Measurements from ENCODE around the gene ANAPC2. TPM values are rescaled to one million over a fixed set of nuclear protein-coding genes. Genes with fewer than 3 reads are reported as not detected.

ANAPC2 gene, protein sequence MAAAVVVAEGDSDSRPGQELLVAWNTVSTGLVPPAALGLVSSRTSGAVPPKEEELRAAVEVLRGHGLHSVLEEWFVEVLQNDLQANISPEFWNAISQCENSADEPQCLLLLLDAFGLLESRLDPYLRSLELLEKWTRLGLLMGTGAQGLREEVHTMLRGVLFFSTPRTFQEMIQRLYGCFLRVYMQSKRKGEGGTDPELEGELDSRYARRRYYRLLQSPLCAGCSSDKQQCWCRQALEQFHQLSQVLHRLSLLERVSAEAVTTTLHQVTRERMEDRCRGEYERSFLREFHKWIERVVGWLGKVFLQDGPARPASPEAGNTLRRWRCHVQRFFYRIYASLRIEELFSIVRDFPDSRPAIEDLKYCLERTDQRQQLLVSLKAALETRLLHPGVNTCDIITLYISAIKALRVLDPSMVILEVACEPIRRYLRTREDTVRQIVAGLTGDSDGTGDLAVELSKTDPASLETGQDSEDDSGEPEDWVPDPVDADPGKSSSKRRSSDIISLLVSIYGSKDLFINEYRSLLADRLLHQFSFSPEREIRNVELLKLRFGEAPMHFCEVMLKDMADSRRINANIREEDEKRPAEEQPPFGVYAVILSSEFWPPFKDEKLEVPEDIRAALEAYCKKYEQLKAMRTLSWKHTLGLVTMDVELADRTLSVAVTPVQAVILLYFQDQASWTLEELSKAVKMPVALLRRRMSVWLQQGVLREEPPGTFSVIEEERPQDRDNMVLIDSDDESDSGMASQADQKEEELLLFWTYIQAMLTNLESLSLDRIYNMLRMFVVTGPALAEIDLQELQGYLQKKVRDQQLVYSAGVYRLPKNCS
- total RNA-seq (2013): 25.1 TPM
- polyA plus RNA-seq (10 to 100 TPM in 1 of 3 donors, 1 to 10 TPM in 2; 1.9 to 76.8 (median 2.0) TPM), polyA minus RNA-seq (47.2 and 53.3 TPM in 2 replicates), total RNA-seq (9.0 to 34.4 (median 23.6) reads per million in 11 experiments)

DNA sequence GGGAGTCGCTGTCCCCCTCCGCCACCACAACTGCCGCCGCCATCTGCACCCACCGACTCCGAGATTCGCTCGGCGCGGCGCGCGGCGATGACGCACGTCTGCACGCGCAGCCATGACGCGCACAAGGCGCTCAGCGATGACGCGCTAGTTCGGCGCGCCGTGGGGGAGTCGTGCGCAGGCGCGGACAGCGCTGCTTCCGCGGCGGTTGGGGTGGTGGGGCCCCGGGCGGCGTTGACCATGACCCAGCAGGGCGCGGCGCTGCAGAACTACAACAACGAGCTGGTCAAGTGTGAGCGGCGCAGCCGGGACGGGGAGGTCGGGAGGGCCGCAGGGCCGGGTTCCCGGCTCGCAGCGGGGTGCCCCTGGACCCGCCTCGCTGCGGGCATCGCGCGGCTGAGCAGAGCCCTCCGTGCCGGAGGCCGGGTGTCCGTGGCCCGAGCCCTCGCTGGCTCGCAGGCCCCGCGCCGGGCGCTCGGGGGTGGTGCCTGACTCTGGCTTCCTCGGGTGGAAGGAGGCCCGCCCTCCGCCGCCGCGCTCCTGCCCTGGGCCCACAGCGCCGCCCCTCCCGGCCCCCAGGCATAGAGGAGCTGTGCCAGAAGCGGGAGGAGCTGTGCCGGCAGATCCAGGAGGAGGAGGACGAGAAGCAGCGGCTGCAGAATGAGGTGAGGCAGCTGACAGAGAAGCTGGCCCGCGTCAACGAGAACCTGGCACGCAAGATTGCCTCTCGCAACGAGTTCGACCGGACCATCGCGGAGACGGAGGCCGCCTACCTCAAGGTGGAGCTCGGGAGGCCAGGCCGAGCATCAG is at the start of gene ANAPC2, which contains the start of gene SSNA1:
ANAPC2 (minus strand) TSS at position 71 of the 807 bp plus-strand sequence; CDS start at position 43, 28 bp downstream.
SSNA1 (plus strand) TSS at position 187 of the 807 bp plus-strand sequence; CDS start at position 238, 51 bp downstream.
- H3K27me3 Mint-ChIP-seq (ENCODE audit: low read depth in 3 of 3): no peaks in the 10 kb centered on the region
- peak within 1 kb of the TSS; percentile 88 to 97 for H3K4me3 Mint-ChIP-seq
- Histone ChIP-seq H3K4me2 (replicated peaks; ENCODE audit: extremely low read depth, low read length, poor library complexity, severe bottlenecking) (peak within 1 kb of the TSS; percentile 100), H3K4me1 (ENCODE audit: control insufficient read depth in 1 of 2, insufficient read depth in 2 of 2, low read length in 2 of 2) (peaks cover 28 to 39% of the 10 kb centered on the region in 2 donors), H3K9me3 (replicated peaks in 1 of 2; ENCODE audit: control insufficient read depth in 1 of 2, insufficient read depth in 1 of 2, low read length in 2 of 2) (no peaks in the 10 kb centered on the region), H3K9ac (ENCODE audit: insufficient read depth, low read length, poor library complexity, severe bottlenecking) (peak within 1 kb of the TSS; percentile 95), H3K27ac (ENCODE audit: low read depth in 1 of 2, low read length in 2 of 2) (peak within 1 kb of the TSS; percentile 83 to 96), H2AFZ (ENCODE audit: insufficient read depth, low read depth, low read length, poor library complexity, severe bottlenecking) (peak within 1 kb of the TSS; percentile 83), H3K36me3 (replicated peaks in 1 of 2; ENCODE audit: control insufficient read depth in 1 of 2, insufficient read depth in 2 of 2, low read length in 2 of 2) (peaks cover 47 to 53% of the 10 kb centered on the region in 2 donors), H3K27me3 (ENCODE audit: control insufficient read depth in 2 of 2, insufficient read depth in 2 of 2, low read length in 2 of 2) (no peaks in the 10 kb centered on the region), H4K20me1 (ENCODE audit: insufficient read depth, low read length) (peaks cover 28% of the 10 kb centered on the region), H3K4me3 (replicated peaks in 1 of 3; ENCODE audit: low read depth in 2 of 3, low read length in 3 of 3) (peak within 1 kb of the TSS; percentile 83 to 95 (median 92)), H3K79me2 (ENCODE audit: insufficient read depth, low read length) (peaks cover 44% of the 10 kb centered on the region)
- WGBS (ENCODE audit: insufficient coverage): under 1% methylated on average over 98 of the region's 98 CpGs
- intact Hi-C loops (cut with micrococcal nuclease): loop anchor here (1.0 to 5.0 kb wide), 5 partner anchors 12 to 49 kb away; partner anchors contain the start of genes NDOR1 (in 1 of the 2), TMEM203 (in 1 of the 2) and TPRN (in 1 of the 2)
- TF ChIP-seq, protein P1, sequence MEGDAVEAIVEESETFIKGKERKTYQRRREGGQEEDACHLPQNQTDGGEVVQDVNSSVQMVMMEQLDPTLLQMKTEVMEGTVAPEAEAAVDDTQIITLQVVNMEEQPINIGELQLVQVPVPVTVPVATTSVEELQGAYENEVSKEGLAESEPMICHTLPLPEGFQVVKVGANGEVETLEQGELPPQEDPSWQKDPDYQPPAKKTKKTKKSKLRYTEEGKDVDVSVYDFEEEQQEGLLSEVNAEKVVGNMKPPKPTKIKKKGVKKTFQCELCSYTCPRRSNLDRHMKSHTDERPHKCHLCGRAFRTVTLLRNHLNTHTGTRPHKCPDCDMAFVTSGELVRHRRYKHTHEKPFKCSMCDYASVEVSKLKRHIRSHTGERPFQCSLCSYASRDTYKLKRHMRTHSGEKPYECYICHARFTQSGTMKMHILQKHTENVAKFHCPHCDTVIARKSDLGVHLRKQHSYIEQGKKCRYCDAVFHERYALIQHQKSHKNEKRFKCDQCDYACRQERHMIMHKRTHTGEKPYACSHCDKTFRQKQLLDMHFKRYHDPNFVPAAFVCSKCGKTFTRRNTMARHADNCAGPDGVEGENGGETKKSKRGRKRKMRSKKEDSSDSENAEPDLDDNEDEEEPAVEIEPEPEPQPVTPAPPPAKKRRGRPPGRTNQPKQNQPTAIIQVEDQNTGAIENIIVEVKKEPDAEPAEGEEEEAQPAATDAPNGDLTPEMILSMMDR (IDR thresholded peaks at IDR 0.05): peak; percentile 42
- H3K36me3 Mint-ChIP-seq: peaks cover 26 to 63% of the 10 kb centered on the region in 2 donors
- H3K9me3 Mint-ChIP-seq: peaks cover 0 to 2% (median 0%) of the 10 kb centered on the region in 7 donors
- H3K27ac Mint-ChIP-seq: peak within 1 kb of the TSS; percentile 93 to 98 (median 96)
- peaks cover 32% of the 10 kb centered on the region for H3K4me1 Mint-ChIP-seq
- DNase-seq: peak; percentile 94 to 97 (median 95)

Measured in CD14-positive monocyte (primary cell).